Osteocyte (in vitro differentiated cells): ENCODE data around the gene OAS3. TPM values are rescaled to one million over a fixed set of nuclear protein-coding genes. Genes with fewer than 3 reads are reported as not detected.
"Not testable (repeated sequence)": the region's sequence is repeated elsewhere in the genome, so short reads cannot be mapped to it uniquely, and the experiment has no call there.

ENCODE experiments used
- DNase-seq: peaks from one replicate; pipeline ENCODE4 v3.0.0; 2021; ENCODE audit warnings: mixed read lengths; ENCODE audit not compliant: unreplicated experiment; ENCODE audit errors: extremely low spot score
- H3K27ac Mint-ChIP-seq: one replicate; pipeline ENCODE4 v1.8.0; 2021; ENCODE audit warnings: mild to moderate bottlenecking, mixed read lengths; ENCODE audit not compliant: unreplicated experiment
- H3K27me3 Mint-ChIP-seq: one replicate; pipeline ENCODE4 v1.8.0; 2021; ENCODE audit warnings: mixed read lengths; ENCODE audit not compliant: unreplicated experiment
- H3K36me3 Mint-ChIP-seq: one replicate; pipeline ENCODE4 v1.8.0; 2021; ENCODE audit warnings: mixed read lengths; ENCODE audit not compliant: unreplicated experiment
- H3K4me1 Mint-ChIP-seq: one replicate; pipeline ENCODE4 v1.8.0; 2021; ENCODE audit warnings: mixed read lengths; ENCODE audit not compliant: unreplicated experiment
- H3K4me3 Mint-ChIP-seq: one replicate; pipeline ENCODE4 v1.8.0; 2021; ENCODE audit warnings: mild to moderate bottlenecking, moderate library complexity, mixed read lengths; ENCODE audit not compliant: unreplicated experiment
- H3K9me3 Mint-ChIP-seq: one replicate; pipeline ENCODE4 v1.8.0; 2021; ENCODE audit warnings: mixed read lengths; ENCODE audit not compliant: unreplicated experiment
- total RNA-seq: library from RNA; stranded (reverse); gene quantifications from 2 replicates; pipeline ENCODE4 v1.2.1, GENCODE V29; 2021
- TF ChIP-seq, protein P1 (sequence below): fragments of 200-600 bp; sonication (generic); IDR thresholded peaks from 2 replicates; pipeline ENCODE4 v1.5.0; 2021; ENCODE audit warnings: antibody characterized with exemption, mild to moderate bottlenecking, moderate library complexity

OAS3 gene
- total RNA-seq, 1 donor from 2014 or later, result 0.13 TPM

- Mint-ChIP-seq H3K27ac (no peak within 1 kb of the TSS), H3K27me3 (peaks cover 2% of the 10 kb centered on the region), H3K36me3 (no peaks in the 10 kb centered on the region), H3K4me1 (peaks cover 21% of the 10 kb centered on the region), H3K4me3 (peak within 1 kb of the TSS; percentile 22), H3K9me3 (peaks cover 4% of the 10 kb centered on the region)
- peak; percentile 53 for DNase-seq
- TF ChIP-seq, protein P1, sequence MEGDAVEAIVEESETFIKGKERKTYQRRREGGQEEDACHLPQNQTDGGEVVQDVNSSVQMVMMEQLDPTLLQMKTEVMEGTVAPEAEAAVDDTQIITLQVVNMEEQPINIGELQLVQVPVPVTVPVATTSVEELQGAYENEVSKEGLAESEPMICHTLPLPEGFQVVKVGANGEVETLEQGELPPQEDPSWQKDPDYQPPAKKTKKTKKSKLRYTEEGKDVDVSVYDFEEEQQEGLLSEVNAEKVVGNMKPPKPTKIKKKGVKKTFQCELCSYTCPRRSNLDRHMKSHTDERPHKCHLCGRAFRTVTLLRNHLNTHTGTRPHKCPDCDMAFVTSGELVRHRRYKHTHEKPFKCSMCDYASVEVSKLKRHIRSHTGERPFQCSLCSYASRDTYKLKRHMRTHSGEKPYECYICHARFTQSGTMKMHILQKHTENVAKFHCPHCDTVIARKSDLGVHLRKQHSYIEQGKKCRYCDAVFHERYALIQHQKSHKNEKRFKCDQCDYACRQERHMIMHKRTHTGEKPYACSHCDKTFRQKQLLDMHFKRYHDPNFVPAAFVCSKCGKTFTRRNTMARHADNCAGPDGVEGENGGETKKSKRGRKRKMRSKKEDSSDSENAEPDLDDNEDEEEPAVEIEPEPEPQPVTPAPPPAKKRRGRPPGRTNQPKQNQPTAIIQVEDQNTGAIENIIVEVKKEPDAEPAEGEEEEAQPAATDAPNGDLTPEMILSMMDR, result no peak
Observed at GRCh38 chr12:112906712-112907414, 31.4 kb upstream of the OAS3 start, which contains the start of gene OAS1. OAS1 (plus strand) TSS chr12:112906962; CDS start chr12:112907040, 78 bp downstream.

DNA sequence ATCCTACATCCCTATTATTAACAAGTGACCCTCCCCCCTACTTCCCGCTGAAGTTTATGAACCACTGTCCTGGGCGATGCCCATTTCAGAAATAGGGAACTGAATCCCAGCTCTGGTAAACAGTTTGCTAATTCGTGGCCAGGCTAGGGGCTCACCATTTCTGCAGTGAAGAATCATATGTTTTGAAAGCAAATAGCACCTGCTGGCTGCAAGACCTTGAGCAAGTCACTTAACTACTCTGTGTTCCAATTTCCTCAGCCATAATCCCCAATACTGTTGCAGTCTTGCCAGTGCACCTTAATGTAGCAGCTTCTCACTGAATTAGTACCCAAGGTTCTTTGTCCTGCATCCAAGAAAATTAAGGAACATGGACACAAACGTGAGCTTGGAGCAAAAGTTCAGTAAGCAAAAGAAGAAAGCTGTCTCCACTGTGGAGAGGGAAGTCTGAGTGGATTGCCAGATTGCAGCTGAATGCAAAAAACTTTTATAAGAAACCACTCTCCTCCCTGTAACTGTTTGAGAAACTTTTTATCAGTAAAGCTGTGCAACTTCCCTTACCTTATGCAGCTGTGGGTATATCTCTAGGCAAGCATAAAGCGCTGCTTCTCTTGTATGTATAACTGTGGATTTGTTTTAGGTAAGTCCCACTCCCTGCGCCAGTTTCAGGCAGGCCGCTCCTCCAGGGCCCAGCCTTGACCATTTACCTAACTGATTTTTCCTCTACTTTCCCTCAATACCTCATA lies 30.7 kb upstream of the OAS3 start:
- no peak overlapping the region for H3K4me3 Mint-ChIP-seq
- peaks cover 7% of the 10 kb centered on the region for H3K9me3 Mint-ChIP-seq
- peaks cover 21% of the 10 kb centered on the region for H3K4me1 Mint-ChIP-seq
- peaks cover 2% of the 10 kb centered on the region for H3K27me3 Mint-ChIP-seq
- peak; percentile 51 for DNase-seq
- H3K36me3 Mint-ChIP-seq, result no peaks in the 10 kb centered on the region
- no peak overlapping the region for H3K27ac Mint-ChIP-seq
- TF ChIP-seq, protein P1, result no peak

DNA sequence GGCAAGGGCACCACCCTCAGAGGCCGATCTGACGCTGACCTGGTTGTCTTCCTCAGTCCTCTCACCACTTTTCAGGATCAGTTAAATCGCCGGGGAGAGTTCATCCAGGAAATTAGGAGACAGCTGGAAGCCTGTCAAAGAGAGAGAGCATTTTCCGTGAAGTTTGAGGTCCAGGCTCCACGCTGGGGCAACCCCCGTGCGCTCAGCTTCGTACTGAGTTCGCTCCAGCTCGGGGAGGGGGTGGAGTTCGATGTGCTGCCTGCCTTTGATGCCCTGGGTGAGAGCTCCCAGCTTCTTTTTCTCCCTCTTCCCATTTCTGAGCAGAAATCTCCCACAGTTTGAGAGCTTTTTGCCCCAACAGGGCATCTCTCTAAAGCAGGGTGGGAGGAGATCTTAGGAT lies 29.7 kb upstream of the OAS3 start:
- peaks cover 20% of the 10 kb centered on the region for H3K4me1 Mint-ChIP-seq
- H3K4me3 Mint-ChIP-seq, result no peak overlapping the region
- TF ChIP-seq, protein P1, result no peak
- peaks cover 17% of the 10 kb centered on the region for H3K9me3 Mint-ChIP-seq
- DNase-seq, result peak; percentile 65
- H3K27ac Mint-ChIP-seq, result no peak overlapping the region
- no peaks in the 10 kb centered on the region for H3K36me3 Mint-ChIP-seq
- peaks cover 2% of the 10 kb centered on the region for H3K27me3 Mint-ChIP-seq

DNA sequence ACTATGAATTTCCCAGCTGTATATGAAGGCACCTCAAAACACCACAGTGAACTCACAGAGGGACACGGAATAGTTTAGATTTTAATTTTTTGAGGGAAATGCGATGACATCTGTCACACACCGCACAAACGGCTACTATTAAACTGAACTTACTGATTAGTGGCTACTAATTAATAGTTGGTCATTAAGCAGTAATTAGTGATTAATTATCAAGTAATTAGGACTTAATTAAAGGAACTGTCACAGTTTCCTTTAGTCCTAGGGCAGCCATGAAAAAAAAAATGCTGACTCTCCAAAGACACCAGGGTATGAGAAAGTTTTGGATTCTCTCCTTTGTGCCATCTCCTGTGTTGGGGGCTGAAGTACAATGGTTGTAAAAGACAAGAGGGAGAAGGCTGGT lies 28.6 kb upstream of the OAS3 start:
- TF ChIP-seq, protein P1, result no peak
- H3K4me1 Mint-ChIP-seq, result peaks cover 12% of the 10 kb centered on the region
- H3K27me3 Mint-ChIP-seq, result peaks cover 2% of the 10 kb centered on the region
- DNase-seq, result no peak
- no peak overlapping the region for H3K4me3 Mint-ChIP-seq
- H3K36me3 Mint-ChIP-seq, result no peaks in the 10 kb centered on the region
- no peak overlapping the region for H3K27ac Mint-ChIP-seq
- peaks cover 21% of the 10 kb centered on the region for H3K9me3 Mint-ChIP-seq

DNA sequence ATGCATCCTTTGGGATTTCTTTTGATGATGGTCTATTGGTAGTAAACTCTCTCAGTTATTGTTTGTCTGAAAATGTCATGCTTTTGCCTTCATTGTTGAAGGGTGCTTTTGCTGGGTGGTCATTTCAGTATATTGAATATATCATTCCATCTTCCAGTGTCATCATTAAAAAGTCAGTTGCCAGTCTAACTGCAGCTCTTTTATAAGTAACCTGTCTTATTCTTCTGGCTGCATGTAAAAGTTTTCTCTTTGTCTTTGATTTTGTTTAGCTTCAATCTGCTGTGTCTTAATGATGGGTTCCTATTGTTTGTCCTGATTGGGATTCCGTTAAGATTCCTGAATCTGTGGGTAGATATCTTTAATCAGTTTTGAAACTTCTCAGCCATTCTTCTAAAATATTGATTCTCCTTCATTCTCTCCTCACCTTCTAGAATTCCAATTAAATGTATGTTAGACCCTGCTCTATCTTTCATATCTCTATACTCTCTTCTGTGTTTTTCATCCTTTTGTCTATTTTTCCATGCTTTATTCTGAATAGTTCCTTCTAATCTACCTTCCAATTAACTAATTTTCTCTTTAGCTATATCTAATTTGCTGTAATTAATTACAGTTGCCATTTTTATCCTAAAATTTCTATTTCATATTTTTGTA lies 25.1 kb upstream of the OAS3 start:
- H3K4me3 Mint-ChIP-seq, result no peak overlapping the region
- H3K27me3 Mint-ChIP-seq, result peaks cover 2% of the 10 kb centered on the region

DNA sequence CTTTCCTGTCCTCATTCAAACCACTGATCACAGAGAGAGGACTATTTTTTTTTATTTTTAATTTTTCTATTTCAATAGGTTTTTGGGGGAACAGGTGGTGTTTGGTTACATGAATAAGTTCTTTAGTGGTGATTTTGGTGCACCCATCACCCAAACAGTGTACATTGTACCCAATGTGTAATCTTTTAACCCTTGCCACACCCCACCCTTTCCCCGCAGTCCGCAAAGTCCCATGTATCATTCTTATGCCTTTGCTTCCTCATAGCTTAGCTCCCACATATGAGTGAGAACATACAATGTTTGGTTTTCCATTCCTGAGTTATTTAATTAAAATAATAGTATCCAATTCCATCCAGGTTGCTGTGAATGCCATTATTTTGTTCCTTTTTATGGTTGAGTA lies 24.4 kb upstream of the OAS3 start:
- H3K4me3 Mint-ChIP-seq, H3K27me3 Mint-ChIP-seq, H3K4me1 Mint-ChIP-seq, DNase-seq, H3K36me3 Mint-ChIP-seq, H3K27ac Mint-ChIP-seq: not testable (repeated sequence)
- peaks cover 36% of the 10 kb centered on the region for H3K9me3 Mint-ChIP-seq

More for the DNA sequence above, 25.1 kb upstream of the OAS3 start:
- Mint-ChIP-seq H3K36me3 (no peaks in the 10 kb centered on the region), H3K27ac (no peak overlapping the region), H3K9me3 (peaks cover 35% of the 10 kb centered on the region), H3K4me1 (no peaks in the 10 kb centered on the region)
- TF ChIP-seq, protein P1, result no peak
- DNase-seq, result no peak
